ENCODE measurements around the gene TAC1. TPM values are rescaled to one million over a fixed set of nuclear protein-coding genes. Genes with fewer than 3 reads are reported as not detected.
A peak's percentile ranks its signal among the peaks of the same experiment; 100 is the strongest.

The TAC1 gene
- total RNA-seq, result 10 to 100 TPM in 1 of 8 experiments, 1 to 10 TPM in 4, under 1 TPM in 1, not detected in 2; 0.35 to 80.1 (median 6.5) TPM

DNA sequence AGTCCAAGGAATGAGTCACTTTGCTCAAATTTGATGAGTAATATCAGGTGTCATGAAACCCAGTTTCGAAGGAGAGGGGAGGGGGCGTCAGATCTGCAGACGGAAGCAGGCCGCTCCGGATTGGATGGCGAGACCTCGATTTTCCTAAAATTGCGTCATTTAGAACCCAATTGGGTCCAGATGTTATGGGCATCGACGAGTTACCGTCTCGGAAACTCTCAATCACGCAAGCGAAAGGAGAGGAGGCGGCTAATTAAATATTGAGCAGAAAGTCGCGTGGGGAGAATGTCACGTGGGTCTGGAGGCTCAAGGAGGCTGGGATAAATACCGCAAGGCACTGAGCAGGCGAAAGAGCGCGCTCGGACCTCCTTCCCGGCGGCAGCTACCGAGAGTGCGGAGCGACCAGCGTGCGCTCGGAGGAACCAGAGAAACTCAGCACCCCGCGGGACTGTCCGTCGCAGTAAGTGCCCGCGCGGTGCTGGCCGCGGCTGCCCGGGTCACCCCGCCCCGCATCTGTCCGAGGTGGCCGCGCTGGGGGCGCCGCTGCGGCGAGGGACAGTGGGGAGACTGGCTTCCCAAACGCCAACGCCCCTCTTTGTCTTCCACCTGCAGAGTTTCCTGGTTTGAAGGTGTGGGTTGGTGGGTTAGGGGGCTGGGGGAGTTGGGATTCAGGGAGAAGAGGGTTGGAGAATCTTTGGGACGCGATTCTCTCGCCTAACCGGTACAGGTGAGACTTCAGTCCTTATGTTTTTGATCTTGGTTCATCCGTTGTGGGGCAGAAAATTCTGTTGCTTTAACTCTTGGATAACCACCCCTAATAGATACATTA is at the start of gene TAC1:
Gene TAC1, plus strand, starts transcription at position 351 of the 829 bp plus-strand sequence. CDS start 527 bp downstream, outside the sequence.
- H3K27ac ChIP-seq, result no peak within 1 kb of the TSS
- H3K4me1 ChIP-seq (replicated peaks in 1 of 2), result peaks cover 5 to 15% of the 10 kb centered on the region in 2 donors
- ATAC-seq (replicated peaks in 6 of 8), result peak in 5 of 8 experiments; percentile 58 to 73 (median 68)
- in situ Hi-C loops (cut with MboI; ENCODE audit: low pct_unique_long_range_greater_than_20kb in 2 of 9, low sequenced_read_pairs in 9 of 9, unreplicated experiment in 9 of 9), result no loop called here
- 0 to 16% (median 4%) methylated on average over 1 to 23 of the region's 57 CpGs; no CpG with 5 or more reads in 2 of the 10 experiments for WGBS, 10 experiments
- peak within 1 kb of the TSS; percentile 32 to 53 (median 44) for H3K4me3 ChIP-seq

GRCh38 chr7:97685952-97686351 is 45.9 kb upstream of the TAC1 start:
- WGBS, 10 experiments, result 3 to 87% (median 54%) methylated on average over 1 to 4 of the region's 4 CpGs; no CpG with 5 or more reads in 1 of the 10 experiments
- H3K4me3 ChIP-seq, result no peak overlapping the region
- H3K4me1 ChIP-seq (replicated peaks in 1 of 2), result no peaks in the 10 kb centered on the region
- no peak overlapping the region for H3K27ac ChIP-seq
- in situ Hi-C loops (cut with MboI; ENCODE audit: low pct_unique_long_range_greater_than_20kb in 2 of 9, low sequenced_read_pairs in 9 of 9, unreplicated experiment in 9 of 9), result no loop called here
- ATAC-seq (replicated peaks in 6 of 8), result no peak

GRCh38 chr7:97693586-97693985 is 38.3 kb upstream of the TAC1 start:
- WGBS, 10 experiments, result 0 to 100% (median 54%) methylated on average over 1 of the region's 1 CpG; no CpG with 5 or more reads in 3 of the 10 experiments
- in situ Hi-C loops (cut with MboI; ENCODE audit: low pct_unique_long_range_greater_than_20kb in 2 of 9, low sequenced_read_pairs in 9 of 9, unreplicated experiment in 9 of 9), result no loop called here
- H3K27ac ChIP-seq, result no peak overlapping the region
- H3K4me3 ChIP-seq, result no peak overlapping the region
- H3K4me1 ChIP-seq (replicated peaks in 1 of 2), result no peaks in the 10 kb centered on the region
- no peak for ATAC-seq (replicated peaks in 6 of 8)

DNA sequence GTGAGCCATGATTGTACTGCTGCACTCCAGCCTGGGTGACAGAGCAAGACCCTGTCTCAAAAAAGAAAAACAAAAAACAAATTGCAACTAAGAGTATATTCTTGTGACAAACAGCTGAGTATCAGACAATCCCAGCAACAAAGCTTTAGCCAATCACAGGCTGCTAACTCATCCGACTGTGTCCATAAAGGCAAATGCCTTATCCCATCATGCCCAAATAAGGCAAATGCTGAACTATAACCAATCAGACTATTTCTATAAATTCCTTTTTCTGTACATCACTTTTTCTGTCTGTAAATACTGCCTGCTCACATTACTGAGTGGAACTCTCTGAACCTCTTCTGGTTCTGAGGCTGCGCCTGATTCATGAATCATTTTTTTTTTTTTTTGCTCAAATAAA is 37.5 kb upstream of the TAC1 start:
- WGBS, 10 experiments, result 21 to 100% (median 100%) methylated on average over 1 to 2 of the region's 2 CpGs; no CpG with 5 or more reads in 1 of the 10 experiments
- in situ Hi-C loops (cut with MboI; ENCODE audit: low pct_unique_long_range_greater_than_20kb in 2 of 9, low sequenced_read_pairs in 9 of 9, unreplicated experiment in 9 of 9), result no loop called here
- no peak overlapping the region for H3K27ac ChIP-seq
- no peak for ATAC-seq (replicated peaks in 6 of 8)
- no peak overlapping the region for H3K4me3 ChIP-seq
- H3K4me1 ChIP-seq (replicated peaks in 1 of 2), result no peaks in the 10 kb centered on the region

- in situ Hi-C loops (cut with MboI; ENCODE audit: low pct_unique_long_range_greater_than_20kb in 2 of 9, low sequenced_read_pairs in 9 of 9, unreplicated experiment in 9 of 9), result no loop called here
- no peak overlapping the region for H3K4me3 ChIP-seq
- H3K27ac ChIP-seq, result no peak overlapping the region
- no peaks in the 10 kb centered on the region for H3K4me1 ChIP-seq (replicated peaks in 1 of 2)
- no peak for ATAC-seq (replicated peaks in 6 of 8)
Observed at GRCh38 chr7:97697396-97697795, 34.5 kb upstream of the TAC1 start.

DNA sequence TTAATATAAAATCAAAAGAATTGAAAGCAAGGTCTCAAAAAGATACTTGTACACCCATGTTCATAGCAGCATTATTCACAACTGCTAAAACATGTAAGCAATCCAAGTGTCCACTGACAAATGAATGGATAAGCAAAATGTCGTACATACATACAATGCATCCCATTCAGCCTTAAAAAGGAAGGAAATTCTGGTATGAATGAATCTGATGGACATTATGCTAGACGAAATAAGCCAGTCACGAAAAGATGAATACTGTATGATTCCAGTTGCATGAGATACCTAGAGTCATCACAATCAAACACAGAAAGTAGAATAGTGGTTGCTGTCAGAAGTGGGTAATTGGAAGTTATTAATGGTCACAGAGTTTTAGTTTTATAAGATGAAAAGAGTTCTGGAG is 9.5 kb upstream of the TAC1 start:
- in situ Hi-C loops (cut with MboI; ENCODE audit: low pct_unique_long_range_greater_than_20kb in 2 of 9, low sequenced_read_pairs in 9 of 9, unreplicated experiment in 9 of 9), result no loop called here
- H3K4me3 ChIP-seq, result no peak overlapping the region
- H3K4me1 ChIP-seq (replicated peaks in 1 of 2), result no peaks in the 10 kb centered on the region
- 0 to 96% (median 80%) methylated on average over 1 to 3 of the region's 3 CpGs; no CpG with 5 or more reads in 1 of the 10 experiments for WGBS, 10 experiments
- H3K27ac ChIP-seq, result no peak overlapping the region
- ATAC-seq (replicated peaks in 6 of 8), result no peak

GRCh38 chr7:97732565-97733275 is 834 bp downstream of the TAC1 start:
- in situ Hi-C loops (cut with MboI; ENCODE audit: low pct_unique_long_range_greater_than_20kb in 2 of 9, low sequenced_read_pairs in 9 of 9, unreplicated experiment in 9 of 9), result no loop called here

GRCh38 chr7:97733276-97734161 is 1.6 kb downstream of the TAC1 start:
- WGBS, 10 experiments, result 0 to 20% (median 5%) methylated on average over 1 to 14 of the region's 59 CpGs; no CpG with 5 or more reads in 3 of the 10 experiments
- Histone ChIP-seq H3K27ac (no peak overlapping the region), H3K4me1 (replicated peaks in 1 of 2) (peaks cover 5 to 15% of the 10 kb centered on the region in 2 donors), H3K4me3 (peak overlapping the region; percentile 32 to 53 (median 44))
- peak in 7 of 8 experiments; percentile 29 to 77 (median 72) for ATAC-seq (replicated peaks in 6 of 8)
- in situ Hi-C loops (cut with MboI; ENCODE audit: low pct_unique_long_range_greater_than_20kb in 2 of 9, low sequenced_read_pairs in 9 of 9, unreplicated experiment in 9 of 9), result no loop called here

More at GRCh38 chr7:97732565-97733275, 834 bp downstream of the TAC1 start:
- WGBS, 10 experiments, result 0 to 5% (median 3%) methylated on average over 1 to 18 of the region's 42 CpGs; no CpG with 5 or more reads in 3 of the 10 experiments
- ATAC-seq (replicated peaks in 6 of 8), result peak in 6 of 8 experiments; percentile 16 to 49 (median 34)
- H3K4me3 ChIP-seq, result peak overlapping the region; percentile 32 to 53 (median 44)
- H3K4me1 ChIP-seq (replicated peaks in 1 of 2), result peaks cover 5 to 15% of the 10 kb centered on the region in 2 donors
- no peak overlapping the region for H3K27ac ChIP-seq

GRCh38 chr7:97734255-97734654 is 2.4 kb downstream of the TAC1 start:
- H3K27ac ChIP-seq, result no peak overlapping the region
- WGBS, 10 experiments, result 0 to 60% (median 49%) methylated on average over 1 to 2 of the region's 2 CpGs; no CpG with 5 or more reads in 2 of the 10 experiments
- in situ Hi-C loops (cut with MboI; ENCODE audit: low pct_unique_long_range_greater_than_20kb in 2 of 9, low sequenced_read_pairs in 9 of 9, unreplicated experiment in 9 of 9), result no loop called here

DNA sequence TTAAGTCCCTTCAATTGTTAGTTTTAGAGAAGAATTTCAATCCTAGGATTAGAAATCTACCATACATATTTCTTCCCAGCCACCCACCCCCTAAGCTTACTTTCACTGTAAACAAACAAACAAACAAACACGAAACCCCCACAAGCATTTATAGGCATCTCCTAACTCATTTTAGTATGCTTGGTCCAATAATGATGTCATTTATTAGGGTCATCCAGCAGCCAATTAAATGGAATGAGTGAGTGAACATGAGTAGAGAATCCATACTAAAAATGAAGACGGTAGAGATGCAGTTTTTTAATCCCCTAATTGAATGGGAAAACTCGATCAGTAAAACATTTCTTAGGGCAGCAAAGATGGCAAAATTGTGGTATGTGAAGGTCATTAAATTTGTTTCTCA is 3.2 kb downstream of the TAC1 start:
- Histone ChIP-seq H3K4me1 (replicated peaks in 1 of 2) (peaks cover 5 to 15% of the 10 kb centered on the region in 2 donors), H3K4me3 (no peak overlapping the region), H3K27ac (no peak overlapping the region)
- no peak for ATAC-seq (replicated peaks in 6 of 8)
- in situ Hi-C loops (cut with MboI; ENCODE audit: low pct_unique_long_range_greater_than_20kb in 2 of 9, low sequenced_read_pairs in 9 of 9, unreplicated experiment in 9 of 9), result no loop called here
- 0 to 100% (median 76%) methylated on average over 1 to 3 of the region's 3 CpGs for WGBS, 10 experiments

More at GRCh38 chr7:97734255-97734654, 2.4 kb downstream of the TAC1 start:
- ATAC-seq (replicated peaks in 6 of 8), result no peak
- peak overlapping the region; percentile 32 to 53 (median 44) for H3K4me3 ChIP-seq
- H3K4me1 ChIP-seq (replicated peaks in 1 of 2), result peaks cover 5 to 15% of the 10 kb centered on the region in 2 donors

DNA sequence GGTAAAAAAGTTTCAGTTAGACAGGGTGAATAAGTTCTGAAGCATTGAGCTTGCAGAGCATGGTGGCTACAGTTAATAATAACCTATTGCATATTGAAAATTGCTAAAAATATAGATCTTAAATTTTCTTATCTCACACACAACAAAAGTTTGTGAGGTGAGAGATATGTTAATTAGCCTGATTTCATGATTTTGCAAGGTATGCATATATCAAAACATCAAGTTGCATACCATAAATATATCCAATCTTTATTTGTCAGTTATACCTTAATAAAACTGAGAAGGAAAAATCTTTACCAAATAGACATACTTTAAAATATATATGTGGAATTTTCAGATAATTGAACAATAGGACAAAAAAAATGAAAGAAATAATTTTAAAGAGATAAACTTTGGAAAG is 16.6 kb downstream of the TAC1 start:
- H3K4me1 ChIP-seq (replicated peaks in 1 of 2), result no peaks in the 10 kb centered on the region
- no peak overlapping the region for H3K4me3 ChIP-seq
- H3K27ac ChIP-seq, result no peak overlapping the region
- ATAC-seq (replicated peaks in 6 of 8), result no peak
- in situ Hi-C loops (cut with MboI; ENCODE audit: low pct_unique_long_range_greater_than_20kb in 2 of 9, low sequenced_read_pairs in 9 of 9, unreplicated experiment in 9 of 9), result no loop called here

DNA sequence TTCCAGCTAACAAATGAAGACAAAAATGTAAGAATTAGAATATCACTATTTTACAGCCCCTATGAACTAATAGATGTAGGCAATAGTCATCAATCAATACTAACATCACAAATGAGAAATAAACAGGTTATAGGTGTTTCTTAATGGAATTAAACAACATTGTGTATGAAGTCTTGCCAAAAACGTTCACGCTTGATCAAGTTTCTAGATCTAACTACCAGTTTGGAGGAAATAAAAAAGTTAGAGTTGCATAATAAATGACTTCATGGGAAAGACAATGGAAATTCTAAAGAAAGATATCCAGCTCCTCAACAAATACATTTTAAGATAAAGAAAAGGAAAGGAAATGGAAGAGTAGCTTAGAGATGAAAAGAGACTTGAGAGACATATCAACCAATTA is 19.7 kb downstream of the TAC1 start:
- in situ Hi-C loops (cut with MboI; ENCODE audit: low pct_unique_long_range_greater_than_20kb in 2 of 9, low sequenced_read_pairs in 9 of 9, unreplicated experiment in 9 of 9), result no loop called here
- Histone ChIP-seq H3K4me3 (no peak overlapping the region), H3K27ac (no peak overlapping the region), H3K4me1 (replicated peaks in 1 of 2) (no peaks in the 10 kb centered on the region)
- 0 to 86% (median 57%) methylated on average over 2 of the region's 2 CpGs; no CpG with 5 or more reads in 1 of the 10 experiments for WGBS, 10 experiments
- no peak for ATAC-seq (replicated peaks in 6 of 8)
